Measurements from ENCODE around the gene WDR35.

GRCh38 chr2:19874726-19875125, 115.2 kb downstream of the WDR35 start:
- TF ChIP-seq RAD21 (IDR thresholded peaks at IDR 0.05; ENCODE audit: low read depth) (no peak), YY1 (IDR thresholded peaks at IDR 0.05; ENCODE audit: low read depth) (no peak), REST (IDR thresholded peaks at IDR 0.05; ENCODE audit: low read depth) (no peak), EP300 (IDR thresholded peaks at IDR 0.05; ENCODE audit: borderline replicate concordance) (no peak), CEBPB (IDR thresholded peaks at IDR 0.05) (no peak), TAF1 (IDR thresholded peaks at IDR 0.05; ENCODE audit: low read depth) (no peak)

Data from Ishikawa (cell line).